Inflammatory macrophage (primary cell): ENCODE measurements around the gene RUNX2.

ENCODE experiments used
- DNase-seq, 2 donors: peaks; one replicate each; pipeline ENCODE4 v3.0.0-alpha.2; 2020 to 2022

The RUNX2 gene

GRCh38 chr6:45712076-45712475 lies 383.9 kb downstream of the RUNX2 start:
- DNase-seq = no peak

DNA sequence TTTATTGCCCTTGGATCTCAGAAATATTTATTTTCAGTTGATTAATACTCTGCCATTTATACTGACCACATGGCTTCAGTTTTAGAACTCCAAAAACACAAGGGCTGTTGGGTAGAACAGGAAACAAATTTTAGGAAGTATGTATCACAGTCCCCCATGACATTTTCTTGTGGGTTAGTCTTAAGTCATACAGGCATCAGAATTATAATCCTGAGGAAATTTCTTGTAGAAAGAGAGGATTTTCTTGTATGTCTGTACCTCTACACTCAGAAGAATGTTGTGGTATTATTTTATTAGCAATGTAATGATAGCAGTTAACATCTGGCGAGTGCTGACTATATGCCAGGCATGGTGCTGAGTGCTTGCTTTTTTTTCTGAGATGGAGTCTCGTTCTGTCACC lies 384.7 kb downstream of the RUNX2 start:
- DNase-seq = peak; percentile 62 to 73
